ENCODE results near the gene TP53RK.

Gene TP53RK

DNA sequence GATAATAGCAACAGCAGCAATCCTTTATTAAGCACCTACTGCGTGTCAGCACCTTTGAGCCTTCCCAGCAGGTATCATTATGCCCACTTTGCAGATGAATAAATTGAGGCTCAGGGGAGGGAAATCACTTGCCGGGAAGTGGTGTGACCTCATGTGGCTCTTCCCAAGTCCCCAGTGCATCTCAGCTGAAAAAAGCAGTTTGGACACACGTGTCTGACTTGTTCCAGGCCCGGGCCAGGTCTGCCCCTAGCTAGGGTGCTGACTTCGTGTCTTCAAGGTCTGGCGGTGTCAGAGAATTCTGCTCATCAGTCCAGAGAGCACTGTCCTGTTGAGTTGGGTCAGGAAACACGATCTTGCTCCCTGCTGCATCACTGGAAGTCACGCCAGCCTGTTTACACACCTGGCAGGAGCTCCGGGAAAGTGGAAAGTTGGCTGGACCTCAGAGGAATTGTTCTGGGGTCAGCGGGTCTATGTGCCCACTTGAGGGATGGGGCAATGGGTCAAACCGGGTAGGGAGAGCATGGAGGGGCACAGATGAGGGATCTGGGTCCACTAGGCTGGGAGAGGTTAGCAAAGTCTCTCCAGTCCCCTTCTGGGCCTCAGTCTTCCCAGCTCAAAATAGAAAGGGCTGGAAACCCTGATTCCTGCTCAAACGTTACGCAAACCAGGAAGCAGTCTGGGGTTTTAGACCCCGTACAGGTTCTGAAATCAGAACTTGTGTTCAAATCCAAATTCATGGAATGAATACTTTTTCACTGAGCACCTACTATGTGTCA lies 48.5 kb downstream of the TP53RK start:
- H3K4me1 ChIP-seq (ENCODE audit: low read depth, poor library complexity, severe bottlenecking) = no peaks in the 10 kb centered on the region
- no peaks in the 10 kb centered on the region for H4K20me1 ChIP-seq (ENCODE audit: insufficient read depth)
- no peak overlapping the region for H3K4me3 ChIP-seq (IDR thresholded peaks at IDR 0.05; ENCODE audit: insufficient read depth, low read depth, low read length)
- H2AFZ ChIP-seq (ENCODE audit: low read depth) = no peak overlapping the region
- TF ChIP-seq, protein P1, sequence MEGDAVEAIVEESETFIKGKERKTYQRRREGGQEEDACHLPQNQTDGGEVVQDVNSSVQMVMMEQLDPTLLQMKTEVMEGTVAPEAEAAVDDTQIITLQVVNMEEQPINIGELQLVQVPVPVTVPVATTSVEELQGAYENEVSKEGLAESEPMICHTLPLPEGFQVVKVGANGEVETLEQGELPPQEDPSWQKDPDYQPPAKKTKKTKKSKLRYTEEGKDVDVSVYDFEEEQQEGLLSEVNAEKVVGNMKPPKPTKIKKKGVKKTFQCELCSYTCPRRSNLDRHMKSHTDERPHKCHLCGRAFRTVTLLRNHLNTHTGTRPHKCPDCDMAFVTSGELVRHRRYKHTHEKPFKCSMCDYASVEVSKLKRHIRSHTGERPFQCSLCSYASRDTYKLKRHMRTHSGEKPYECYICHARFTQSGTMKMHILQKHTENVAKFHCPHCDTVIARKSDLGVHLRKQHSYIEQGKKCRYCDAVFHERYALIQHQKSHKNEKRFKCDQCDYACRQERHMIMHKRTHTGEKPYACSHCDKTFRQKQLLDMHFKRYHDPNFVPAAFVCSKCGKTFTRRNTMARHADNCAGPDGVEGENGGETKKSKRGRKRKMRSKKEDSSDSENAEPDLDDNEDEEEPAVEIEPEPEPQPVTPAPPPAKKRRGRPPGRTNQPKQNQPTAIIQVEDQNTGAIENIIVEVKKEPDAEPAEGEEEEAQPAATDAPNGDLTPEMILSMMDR (conservative IDR thresholded peaks at IDR 0.05; ENCODE audit: low read depth, low read length) = no peak
- H3K9ac ChIP-seq = no peak overlapping the region
- no peak overlapping the region for H3K27ac ChIP-seq
- no peaks in the 10 kb centered on the region for H3K36me3 ChIP-seq (ENCODE audit: insufficient read depth)
- no peak overlapping the region for H3K4me2 ChIP-seq
- H3K27me3 ChIP-seq (ENCODE audit: insufficient read depth, low read depth) = no peaks in the 10 kb centered on the region
- H3K79me2 ChIP-seq (ENCODE audit: insufficient read depth, low read depth) = no peaks in the 10 kb centered on the region

DNA sequence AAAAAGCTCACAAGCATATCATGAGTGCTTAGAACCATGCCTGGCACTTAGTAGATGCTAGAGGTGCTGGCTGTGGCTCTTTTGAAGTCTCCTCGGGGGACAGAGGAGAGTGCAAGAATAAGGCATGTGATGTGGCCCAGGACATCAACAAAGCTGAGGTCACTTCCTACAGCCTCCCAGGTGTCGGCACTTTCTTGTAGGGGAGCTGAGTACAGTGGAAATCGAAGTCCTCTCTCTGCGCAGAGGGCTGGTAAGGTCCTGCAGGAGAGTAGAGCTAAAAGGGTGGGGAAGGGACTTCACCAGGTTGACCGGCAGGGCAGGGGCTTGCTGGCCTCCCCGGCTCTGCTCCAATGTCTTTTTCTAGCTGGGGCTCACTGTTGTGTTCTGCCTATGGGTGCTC lies 49.2 kb downstream of the TP53RK start:
- Histone ChIP-seq H3K4me3 (IDR thresholded peaks at IDR 0.05; ENCODE audit: insufficient read depth, low read depth, low read length) (no peak overlapping the region), H3K4me1 (ENCODE audit: low read depth, poor library complexity, severe bottlenecking) (no peaks in the 10 kb centered on the region), H3K36me3 (ENCODE audit: insufficient read depth) (no peaks in the 10 kb centered on the region), H3K9ac (no peak overlapping the region), H3K79me2 (ENCODE audit: insufficient read depth, low read depth) (no peaks in the 10 kb centered on the region), H4K20me1 (ENCODE audit: insufficient read depth) (no peaks in the 10 kb centered on the region), H2AFZ (ENCODE audit: low read depth) (no peak overlapping the region), H3K27ac (no peak overlapping the region), H3K4me2 (no peak overlapping the region), H3K27me3 (ENCODE audit: insufficient read depth, low read depth) (no peaks in the 10 kb centered on the region)
- TF ChIP-seq, protein P1 (conservative IDR thresholded peaks at IDR 0.05; ENCODE audit: low read depth, low read length) = no peak

DNA sequence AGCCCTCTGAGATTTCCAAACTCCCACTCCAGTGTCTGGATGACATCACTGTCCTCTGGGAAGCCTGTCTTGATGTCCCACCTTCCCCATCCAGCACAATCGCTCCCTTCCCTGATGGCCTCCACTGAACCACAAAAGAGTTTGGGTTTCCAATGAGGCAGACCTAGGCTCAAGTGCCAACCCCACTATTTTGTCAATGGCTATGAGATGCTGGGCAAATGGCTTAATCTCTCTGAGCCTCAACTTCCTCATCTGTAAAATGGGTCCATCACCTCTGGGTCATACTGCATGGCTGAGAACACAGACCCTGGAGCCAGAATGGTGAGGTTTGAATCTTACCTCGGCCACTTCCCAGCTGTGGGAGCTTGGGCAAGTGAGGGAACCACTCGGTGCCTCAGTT lies 49.7 kb downstream of the TP53RK start:
- TF ChIP-seq, protein P1 (conservative IDR thresholded peaks at IDR 0.05; ENCODE audit: low read depth, low read length) = no peak
- no peak overlapping the region for H3K4me2 ChIP-seq
- no peak overlapping the region for H2AFZ ChIP-seq (ENCODE audit: low read depth)
- no peaks in the 10 kb centered on the region for H3K36me3 ChIP-seq (ENCODE audit: insufficient read depth)
- H3K79me2 ChIP-seq (ENCODE audit: insufficient read depth, low read depth) = no peaks in the 10 kb centered on the region
- H3K9ac ChIP-seq = no peak overlapping the region
- H3K4me1 ChIP-seq (ENCODE audit: low read depth, poor library complexity, severe bottlenecking) = no peaks in the 10 kb centered on the region
- H3K4me3 ChIP-seq (IDR thresholded peaks at IDR 0.05; ENCODE audit: insufficient read depth, low read depth, low read length) = no peak overlapping the region
- H4K20me1 ChIP-seq (ENCODE audit: insufficient read depth) = no peaks in the 10 kb centered on the region
- H3K27me3 ChIP-seq (ENCODE audit: insufficient read depth, low read depth) = no peaks in the 10 kb centered on the region
- no peak overlapping the region for H3K27ac ChIP-seq

DNA sequence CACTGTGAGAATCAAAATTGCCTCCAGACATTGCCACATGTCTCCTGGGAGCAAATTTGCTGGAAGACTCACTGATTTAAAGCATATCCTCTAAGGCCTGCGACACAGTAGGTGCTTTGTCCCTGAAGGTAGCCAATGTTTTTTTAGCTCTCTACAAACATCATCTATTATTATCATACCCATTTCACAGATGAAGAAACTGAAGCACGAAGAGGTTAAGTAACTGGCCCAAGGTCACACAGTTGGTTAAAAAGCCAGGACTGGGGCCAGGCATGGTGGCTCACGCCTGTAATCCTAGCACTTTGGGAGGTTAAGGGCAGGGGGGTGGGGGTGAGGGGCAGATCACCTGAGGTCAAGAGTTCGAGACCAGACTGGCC lies 50.4 kb downstream of the TP53RK start:
- H3K36me3 ChIP-seq (ENCODE audit: insufficient read depth) = no peaks in the 10 kb centered on the region
- no peaks in the 10 kb centered on the region for H3K79me2 ChIP-seq (ENCODE audit: insufficient read depth, low read depth)
- TF ChIP-seq, protein P1 (conservative IDR thresholded peaks at IDR 0.05; ENCODE audit: low read depth, low read length) = no peak
- H3K4me2 ChIP-seq = no peak overlapping the region
- no peak overlapping the region for H3K27ac ChIP-seq
- no peaks in the 10 kb centered on the region for H4K20me1 ChIP-seq (ENCODE audit: insufficient read depth)
- H3K4me3 ChIP-seq (IDR thresholded peaks at IDR 0.05; ENCODE audit: insufficient read depth, low read depth, low read length) = no peak overlapping the region
- no peak overlapping the region for H3K9ac ChIP-seq
- H2AFZ ChIP-seq (ENCODE audit: low read depth) = no peak overlapping the region
- H3K27me3 ChIP-seq (ENCODE audit: insufficient read depth, low read depth) = no peaks in the 10 kb centered on the region
- H3K4me1 ChIP-seq (ENCODE audit: low read depth, poor library complexity, severe bottlenecking) = no peaks in the 10 kb centered on the region

Data from KMS-11 (cell line).